Measurements from ENCODE around the gene TMEM9. TPM values are rescaled to one million over a fixed set of nuclear protein-coding genes. Genes with fewer than 3 reads are reported as not detected.
A peak's percentile ranks its signal among the peaks of the same experiment; 100 is the strongest.

TMEM9 gene
- total and polyA plus RNA-seq, 10 of the 15 experiments (the other 5 are each of a cell fraction or from before 2014, with no cell fraction given), result 7.2 to 46.1 (median 17.3) TPM

GRCh38 chr1:201186192-201186591 lies 31.9 kb upstream of the TMEM9 start (continued):
- TF ChIP-seq EED (IDR thresholded peaks at IDR 0.05; ENCODE audit: low read depth), result no peak
- TF ChIP-seq TCF3 (IDR thresholded peaks at IDR 0.05; ENCODE audit: borderline replicate concordance, insufficient read depth, low read depth, low read length), result no peak
- TF ChIP-seq HDGF (IDR thresholded peaks at IDR 0.05), result no peak
- TF ChIP-seq BCL11A (IDR thresholded peaks at IDR 0.05; ENCODE audit: low read depth, low read length), result no peak
- TF ChIP-seq GABPA (IDR thresholded peaks at IDR 0.05; ENCODE audit: low read depth), result no peak
- TF ChIP-seq GATAD2B (conservative IDR thresholded peaks at IDR 0.05; ENCODE audit: low read depth), result no peak
- no peak for TF ChIP-seq MEF2A (IDR thresholded peaks at IDR 0.05; ENCODE audit: insufficient read depth, low read depth, low read length)

DNA sequence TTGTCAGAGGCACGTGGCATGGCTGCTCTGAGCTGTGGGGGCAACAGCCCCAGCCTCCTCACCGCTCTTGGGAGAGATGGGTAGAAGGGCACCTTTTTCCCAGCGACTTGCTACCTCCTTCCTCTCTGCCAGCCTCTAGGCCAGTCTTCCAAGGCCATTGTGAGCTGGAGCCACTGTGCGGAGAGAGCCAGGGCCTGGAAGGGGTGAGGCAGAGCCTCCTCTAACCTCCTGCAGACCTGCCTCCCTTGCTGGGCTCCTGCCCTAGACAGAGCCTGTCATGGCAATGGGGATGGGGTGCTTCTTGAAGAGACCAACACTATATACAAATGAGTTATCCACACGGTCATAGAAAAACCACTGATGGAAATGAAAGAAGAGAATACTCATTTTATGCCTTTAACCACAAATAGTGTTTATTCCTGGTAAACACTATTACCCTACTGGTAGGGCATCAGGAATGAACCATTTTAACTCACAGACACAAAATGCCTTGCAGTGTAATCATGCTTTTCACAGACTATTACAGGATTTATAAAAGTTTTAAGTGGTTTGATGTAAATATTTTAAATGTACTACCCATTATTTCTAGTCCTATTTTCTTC lies 31.4 kb upstream of the TMEM9 start:
- no peak overlapping the region for H3K27ac ChIP-seq (ENCODE audit: control insufficient read depth, insufficient read depth)
- ATAC-seq (peak; percentile 32; the same call in 1 of the 3 replicates), FAIRE-seq (no peak), DNase-seq (ENCODE audit: low read depth, low spot score) (no peak)
- POLR2A ChIA-PET, result interaction anchor here (0.5 kb wide), 1 partner anchor 14 kb away, joined by 3 read pairs; no protein-coding TSS in a partner anchor
- BruUV-seq (replicated peaks), result no TSS peak
- H3K27me3 ChIP-seq (replicated peaks in 1 of 2; ENCODE audit: control insufficient read depth in 2 of 2, insufficient read depth in 2 of 2, low read length in 1 of 2), result peaks cover 0 to 7% of the 10 kb centered on the region in 2 experiments
- WGBS (ENCODE audit: insufficient coverage, insufficient replicate concordance, low lambda C conversion rate, missing lambda C conversion rate), result 43% methylated on average over 4 of the region's 5 CpGs
- SMC1A ChIA-PET (ENCODE audit: uncharacterized antibody, unreplicated experiment), result no interaction called here
- H2AFZ ChIP-seq (ENCODE audit: control insufficient read depth, low read depth, low read length), result no peak overlapping the region
- RAD21 ChIA-PET (ENCODE audit: unreplicated experiment), result interaction anchor here (1.6 kb wide), 1 partner anchor 35 kb away, joined by 4 read pairs; no protein-coding TSS in a partner anchor
- intact Hi-C loops (cut with micrococcal nuclease; ENCODE audit: unreplicated experiment) (no loop called here), in situ Hi-C loops (cut with MboI) (no loop called here)
- no peaks in the 10 kb centered on the region for H3K79me2 ChIP-seq (ENCODE audit: control insufficient read depth, insufficient read depth, low read length)
- no peak overlapping the region for H3K4me2 ChIP-seq (ENCODE audit: control insufficient read depth, insufficient read depth)
- H3K4me1 ChIP-seq (ENCODE audit: control insufficient read depth, insufficient read depth, low read length), result no peaks in the 10 kb centered on the region
- no peak overlapping the region for H3K4me3 ChIP-seq
- H3K9me3 ChIP-seq (replicated peaks; ENCODE audit: control insufficient read depth, insufficient read depth, low read length), result no peaks in the 10 kb centered on the region
- no peak overlapping the region for H3K9ac ChIP-seq (ENCODE audit: control insufficient read depth, insufficient read depth, low read length)
- H3K36me3 ChIP-seq (ENCODE audit: control insufficient read depth in 2 of 2, insufficient read depth in 2 of 2, low read length in 1 of 2), result no peaks in the 10 kb centered on the region
- no peaks in the 10 kb centered on the region for H4K20me1 ChIP-seq (ENCODE audit: control insufficient read depth, insufficient read depth)
- CTCF ChIA-PET, result interaction anchor here (0.6 to 1.2 kb wide), 2 partner anchors 33 to 36 kb away, joined by 3 read pairs; no protein-coding TSS in a partner anchor
- TF ChIP-seq, protein P1, sequence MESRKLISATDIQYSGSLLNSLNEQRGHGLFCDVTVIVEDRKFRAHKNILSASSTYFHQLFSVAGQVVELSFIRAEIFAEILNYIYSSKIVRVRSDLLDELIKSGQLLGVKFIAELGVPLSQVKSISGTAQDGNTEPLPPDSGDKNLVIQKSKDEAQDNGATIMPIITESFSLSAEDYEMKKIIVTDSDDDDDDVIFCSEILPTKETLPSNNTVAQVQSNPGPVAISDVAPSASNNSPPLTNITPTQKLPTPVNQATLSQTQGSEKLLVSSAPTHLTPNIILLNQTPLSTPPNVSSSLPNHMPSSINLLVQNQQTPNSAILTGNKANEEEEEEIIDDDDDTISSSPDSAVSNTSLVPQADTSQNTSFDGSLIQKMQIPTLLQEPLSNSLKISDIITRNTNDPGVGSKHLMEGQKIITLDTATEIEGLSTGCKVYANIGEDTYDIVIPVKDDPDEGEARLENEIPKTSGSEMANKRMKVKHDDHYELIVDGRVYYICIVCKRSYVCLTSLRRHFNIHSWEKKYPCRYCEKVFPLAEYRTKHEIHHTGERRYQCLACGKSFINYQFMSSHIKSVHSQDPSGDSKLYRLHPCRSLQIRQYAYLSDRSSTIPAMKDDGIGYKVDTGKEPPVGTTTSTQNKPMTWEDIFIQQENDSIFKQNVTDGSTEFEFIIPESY (IDR thresholded peaks at IDR 0.05), result no peak
- no peak for TF ChIP-seq SREBF1 (IDR thresholded peaks at IDR 0.05; ENCODE audit: low read length)
- no peak for TF ChIP-seq EZH2 (IDR thresholded peaks at IDR 0.05; ENCODE audit: borderline replicate concordance, control insufficient read depth, low read depth, low read length)
- TF ChIP-seq, protein P2, sequence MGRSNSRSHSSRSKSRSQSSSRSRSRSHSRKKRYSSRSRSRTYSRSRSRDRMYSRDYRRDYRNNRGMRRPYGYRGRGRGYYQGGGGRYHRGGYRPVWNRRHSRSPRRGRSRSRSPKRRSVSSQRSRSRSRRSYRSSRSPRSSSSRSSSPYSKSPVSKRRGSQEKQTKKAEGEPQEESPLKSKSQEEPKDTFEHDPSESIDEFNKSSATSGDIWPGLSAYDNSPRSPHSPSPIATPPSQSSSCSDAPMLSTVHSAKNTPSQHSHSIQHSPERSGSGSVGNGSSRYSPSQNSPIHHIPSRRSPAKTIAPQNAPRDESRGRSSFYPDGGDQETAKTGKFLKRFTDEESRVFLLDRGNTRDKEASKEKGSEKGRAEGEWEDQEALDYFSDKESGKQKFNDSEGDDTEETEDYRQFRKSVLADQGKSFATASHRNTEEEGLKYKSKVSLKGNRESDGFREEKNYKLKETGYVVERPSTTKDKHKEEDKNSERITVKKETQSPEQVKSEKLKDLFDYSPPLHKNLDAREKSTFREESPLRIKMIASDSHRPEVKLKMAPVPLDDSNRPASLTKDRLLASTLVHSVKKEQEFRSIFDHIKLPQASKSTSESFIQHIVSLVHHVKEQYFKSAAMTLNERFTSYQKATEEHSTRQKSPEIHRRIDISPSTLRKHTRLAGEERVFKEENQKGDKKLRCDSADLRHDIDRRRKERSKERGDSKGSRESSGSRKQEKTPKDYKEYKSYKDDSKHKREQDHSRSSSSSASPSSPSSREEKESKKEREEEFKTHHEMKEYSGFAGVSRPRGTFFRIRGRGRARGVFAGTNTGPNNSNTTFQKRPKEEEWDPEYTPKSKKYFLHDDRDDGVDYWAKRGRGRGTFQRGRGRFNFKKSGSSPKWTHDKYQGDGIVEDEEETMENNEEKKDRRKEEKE (IDR thresholded peaks at IDR 0.05), result no peak
- TF ChIP-seq, protein P3, sequence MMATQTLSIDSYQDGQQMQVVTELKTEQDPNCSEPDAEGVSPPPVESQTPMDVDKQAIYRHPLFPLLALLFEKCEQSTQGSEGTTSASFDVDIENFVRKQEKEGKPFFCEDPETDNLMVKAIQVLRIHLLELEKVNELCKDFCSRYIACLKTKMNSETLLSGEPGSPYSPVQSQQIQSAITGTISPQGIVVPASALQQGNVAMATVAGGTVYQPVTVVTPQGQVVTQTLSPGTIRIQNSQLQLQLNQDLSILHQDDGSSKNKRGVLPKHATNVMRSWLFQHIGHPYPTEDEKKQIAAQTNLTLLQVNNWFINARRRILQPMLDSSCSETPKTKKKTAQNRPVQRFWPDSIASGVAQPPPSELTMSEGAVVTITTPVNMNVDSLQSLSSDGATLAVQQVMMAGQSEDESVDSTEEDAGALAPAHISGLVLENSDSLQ (IDR thresholded peaks at IDR 0.05), result no peak
- no peak for TF ChIP-seq ASH2L (IDR thresholded peaks at IDR 0.05; ENCODE audit: borderline replicate concordance, low read depth)
- TF ChIP-seq YBX1 (IDR thresholded peaks at IDR 0.05), result no peak

Data from GM12878 (cell line).